HepG2 (cell line): ENCODE measurements around the gene CAMK2A. TPM values are rescaled to one million over a fixed set of nuclear protein-coding genes. Genes with fewer than 3 reads are reported as not detected.
A peak's percentile ranks its signal among the peaks of the same experiment; 100 is the strongest.

Experiments
- ARID2 ChIP-seq: sonication (generic); formaldehyde crosslinking; IDR thresholded peaks from 2 replicates; pipeline ENCODE4 v1.8.1; 2022; ENCODE audit warnings: mild to moderate bottlenecking, missing genetic modification reagents, borderline replicate concordance
- GABPA ChIP-seq, 2 experiments: IDR thresholded peaks; 2 replicates each; pipeline ENCODE4 v1.6.1; 2011 to 2016; ENCODE audit warnings: low read depth in 2 of 2, low read length in 1 of 2, missing biosample characterization in 1 of 2, missing genetic modification characterization in 1 of 2
- KDM2A ChIP-seq: sonication (generic); formaldehyde crosslinking; IDR thresholded peaks from 2 replicates; pipeline ENCODE4 v1.4.0; 2020; ENCODE audit warnings: low read depth, missing genetic modification reagents, borderline replicate concordance
- KDM5B ChIP-seq: sonication (generic); formaldehyde crosslinking; IDR thresholded peaks from 2 replicates; pipeline ENCODE4 v1.4.0; 2020; ENCODE audit warnings: missing genetic modification reagents, mild to moderate bottlenecking, borderline replicate concordance
- NFE2L1 ChIP-seq: sonication (generic); formaldehyde crosslinking; IDR thresholded peaks from 2 replicates; pipeline ENCODE4 v1.4.0; 2020; ENCODE audit warnings: missing genetic modification reagents, mild to moderate bottlenecking, borderline replicate concordance
- NFRKB ChIP-seq: fragments of 450-650 bp; IDR thresholded peaks from 2 replicates; pipeline ENCODE4 v1.6.1; 2017
- NR2F6 ChIP-seq, 2 experiments: IDR thresholded peaks; 2 replicates each; pipeline ENCODE4 v1.6.1; 2016; ENCODE audit warnings: antibody characterized with exemption in 1 of 2, mild to moderate bottlenecking in 1 of 2
- NRL ChIP-seq: sonication (generic); formaldehyde crosslinking; IDR thresholded peaks from 2 replicates; pipeline ENCODE4 v1.5.0; 2020; ENCODE audit warnings: missing genetic modification reagents, mild to moderate bottlenecking, moderate library complexity, borderline replicate concordance
- PHF5A ChIP-seq: IDR thresholded peaks from one replicate; pipeline ENCODE4 v1.6.1; 2018; ENCODE audit warnings: low read depth, missing genetic modification reagents; ENCODE audit not compliant: unreplicated experiment
- PITX1 ChIP-seq: sonication (generic); formaldehyde crosslinking; IDR thresholded peaks from 2 replicates; pipeline ENCODE4 v1.5.1; 2020; ENCODE audit warnings: mild to moderate bottlenecking, missing genetic modification reagents
- POGK ChIP-seq: sonication (generic); formaldehyde crosslinking; conservative IDR thresholded peaks from 2 replicates; pipeline ENCODE4 v1.8.0; 2022; ENCODE audit warnings: mild to moderate bottlenecking, moderate library complexity, missing genetic modification reagents
- RAD21 ChIP-seq: fragments of 450-650 bp; formaldehyde crosslinking; IDR thresholded peaks from 2 replicates; pipeline ENCODE4 v1.5.0; 2020; ENCODE audit warnings: mild to moderate bottlenecking
- RBAK ChIP-seq: sonication (generic); formaldehyde crosslinking; IDR thresholded peaks from 2 replicates; pipeline ENCODE4 v1.5.1; 2020; ENCODE audit warnings: mild to moderate bottlenecking, missing genetic modification reagents
- SALL1 ChIP-seq: sonication (generic); formaldehyde crosslinking; IDR thresholded peaks from 2 replicates; pipeline ENCODE4 v1.8.0; 2022; ENCODE audit warnings: mild to moderate bottlenecking, missing genetic modification reagents
- SIN3A ChIP-seq: IDR thresholded peaks from 2 replicates; pipeline ENCODE4 v1.6.1; 2011; ENCODE audit warnings: low read depth, mild to moderate bottlenecking, control low read depth, low read length, borderline replicate concordance
- SMC3 ChIP-seq: IDR thresholded peaks from 2 replicates; pipeline ENCODE4 v1.6.1; 2011; ENCODE audit warnings: low read length, improper control_type of control experiment
- SNAI1 ChIP-seq: sonication (generic); formaldehyde crosslinking; IDR thresholded peaks from 2 replicates; pipeline ENCODE4 v1.5.0; 2020; ENCODE audit warnings: mild to moderate bottlenecking, missing genetic modification reagents, borderline replicate concordance
- SOX5 ChIP-seq: IDR thresholded peaks from 2 replicates; pipeline ENCODE4 v1.6.1; 2016; ENCODE audit warnings: borderline replicate concordance
- STAG1 ChIP-seq: sonication (generic); formaldehyde crosslinking; IDR thresholded peaks from 2 replicates; pipeline ENCODE4 v1.4.0; 2020; ENCODE audit warnings: missing genetic modification reagents
- THAP11 ChIP-seq: IDR thresholded peaks from 2 replicates; pipeline ENCODE4 v1.6.1; 2016; ENCODE audit warnings: missing biosample characterization, missing genetic modification reagents
- XRCC5 ChIP-seq: fragments of 200-400 bp; formaldehyde crosslinking; optimal IDR thresholded peaks from 2 replicates; pipeline ENCODE3; 2017; ENCODE audit warnings: mild to moderate bottlenecking, low read length
- ZFP37 ChIP-seq: sonication (generic); formaldehyde crosslinking; IDR thresholded peaks from 2 replicates; pipeline ENCODE4 v1.4.0; 2020; ENCODE audit warnings: missing genetic modification reagents, borderline replicate concordance
- ZNF235 ChIP-seq: sonication (generic); formaldehyde crosslinking; IDR thresholded peaks from 2 replicates; pipeline ENCODE4 v1.8.1; 2023; ENCODE audit warnings: mild to moderate bottlenecking, missing genetic modification reagents, borderline replicate concordance
- polyA plus RNA-seq, 8 experiments: library from polyadenylated mRNA; depleted of rRNA in 3 of 8; stranded (reverse) in 7 of 8; unstranded in 1 of 8; fragments of >200 nt; fragmentation: Illumina TruSeq in 4 of 8; extraction: Trizol in 4 of 8; gene quantifications; 2 replicates each; pipeline versions ENCODE4 v1.2.1 to v1.2.3, GENCODE V29; 2011 to 2016; ENCODE audit warnings: low read depth in 4 of 8, missing spikeins in 1 of 8, mixed read lengths in 1 of 8; ENCODE audit not compliant: insufficient read depth in 1 of 8
- total RNA-seq, 5 experiments: library from RNA; depleted of rRNA; stranded (reverse); fragments of >200 nt; fragmentation: Illumina TruSeq; extraction: Trizol; gene quantifications; 2 replicates each; pipeline ENCODE4 v1.2.3, GENCODE V29; 2016; ENCODE audit warnings: low read depth in 1 of 5
- TF ChIP-seq, protein P1 (sequence below): IDR thresholded peaks from 2 replicates; pipeline ENCODE4 v1.6.1; 2016; ENCODE audit warnings: low read depth, control low read depth
- TF ChIP-seq, protein P2 (sequence below): sonication (generic); formaldehyde crosslinking; IDR thresholded peaks from 2 replicates; pipeline ENCODE4 v1.8.0; 2022; ENCODE audit warnings: low read depth, missing genetic modification reagents

Gene CAMK2A
- total and polyA plus RNA-seq, 2 of the 13 experiments (the other 11 are each of a cell fraction or from before 2014, with no cell fraction given): 0.11 TPM; not detected in 1

DNA sequence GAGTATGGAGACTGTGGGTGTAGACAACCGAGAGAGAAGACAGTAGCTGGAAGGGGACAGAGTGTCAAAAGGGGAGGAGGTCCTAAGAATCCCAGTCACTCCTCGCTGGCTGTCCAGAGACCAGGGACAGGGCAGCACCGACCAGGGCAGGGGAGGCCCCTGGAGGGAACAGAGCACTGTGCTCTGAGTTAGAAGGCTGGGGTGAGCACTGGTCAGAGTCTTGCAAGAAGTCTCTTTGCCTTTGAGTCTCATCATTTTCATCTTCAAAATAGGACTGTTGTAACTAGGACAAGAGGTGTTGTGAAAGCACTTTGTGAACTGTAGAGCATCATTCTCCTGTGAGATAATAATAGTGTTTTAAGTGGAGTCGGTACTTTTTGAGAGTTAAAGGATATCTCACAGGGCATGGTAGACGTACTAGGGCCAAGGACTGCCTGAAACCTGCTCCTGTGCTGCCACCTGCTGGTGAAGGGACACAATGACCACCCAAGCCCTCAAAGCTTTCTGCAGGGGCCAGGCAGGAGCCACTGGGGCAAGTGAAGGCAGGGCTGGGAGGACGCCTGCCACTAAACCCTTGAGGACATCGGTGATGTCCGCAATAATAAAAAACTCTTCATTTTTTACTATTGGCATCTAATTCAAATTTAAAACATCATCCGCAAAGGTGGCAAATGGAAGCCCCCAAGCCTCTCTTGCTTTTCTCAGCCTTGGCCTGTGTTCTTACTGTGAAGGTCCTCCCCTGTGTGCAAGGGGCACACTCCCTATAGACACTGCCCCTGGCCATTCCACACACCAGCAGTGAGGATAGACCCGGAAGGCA, 71.5 kb downstream of the CAMK2A start (continued):
- TF ChIP-seq NR2F6 (IDR thresholded peaks at IDR 0.05) (peak; percentile 20; the same call in 1 of the 2 replicates), NR2F6 (CRISPR knock-in tag; IDR thresholded peaks at IDR 0.05) (peak; percentile 62; the same call in 1 of the 2 replicates), SNAI1 (CRISPR knock-in tag) (no peak), ZFP37 (CRISPR knock-in tag) (no peak), STAG1 (CRISPR knock-in tag) (peak; percentile 95), POGK (CRISPR knock-in tag) (0 out of 2 replicates have a peak, but pooled peaks have one; percentile 25), SALL1 (CRISPR knock-in tag) (0 out of 2 replicates have a peak, but pooled peaks have one; percentile 30), NFE2L1 (CRISPR knock-in tag) (no peak), SMC3 (peak; percentile 92), KDM2A (peak; percentile 39; the same call in 1 of the 2 replicates), NFRKB (no peak), KDM5B (0 out of 2 replicates have a peak, but pooled peaks have one; percentile 28), ARID2 (CRISPR knock-in tag) (no peak), RBAK (CRISPR knock-in tag) (no peak), XRCC5 (peak; percentile 14), SOX5 (CRISPR knock-in tag) (0 out of 2 replicates have a peak, but pooled peaks have one; percentile 34), PHF5A (CRISPR knock-in tag) (no peak), SIN3A (no peak), RAD21 (CRISPR knock-in tag) (peak; percentile 92), GABPA (IDR thresholded peaks at IDR 0.05; ENCODE audit: low read depth, low read length) (no peak), GABPA (CRISPR knock-in tag; IDR thresholded peaks at IDR 0.05; ENCODE audit: low read depth) (no peak), PITX1 (CRISPR knock-in tag) (peak; percentile 49; the same call in 1 of the 2 replicates), THAP11 (CRISPR knock-in tag) (peak; percentile 42; the same call in 1 of the 2 replicates), NRL (CRISPR knock-in tag) (no peak), ZNF235 (CRISPR knock-in tag) (no peak)
- TF ChIP-seq, protein P1, sequence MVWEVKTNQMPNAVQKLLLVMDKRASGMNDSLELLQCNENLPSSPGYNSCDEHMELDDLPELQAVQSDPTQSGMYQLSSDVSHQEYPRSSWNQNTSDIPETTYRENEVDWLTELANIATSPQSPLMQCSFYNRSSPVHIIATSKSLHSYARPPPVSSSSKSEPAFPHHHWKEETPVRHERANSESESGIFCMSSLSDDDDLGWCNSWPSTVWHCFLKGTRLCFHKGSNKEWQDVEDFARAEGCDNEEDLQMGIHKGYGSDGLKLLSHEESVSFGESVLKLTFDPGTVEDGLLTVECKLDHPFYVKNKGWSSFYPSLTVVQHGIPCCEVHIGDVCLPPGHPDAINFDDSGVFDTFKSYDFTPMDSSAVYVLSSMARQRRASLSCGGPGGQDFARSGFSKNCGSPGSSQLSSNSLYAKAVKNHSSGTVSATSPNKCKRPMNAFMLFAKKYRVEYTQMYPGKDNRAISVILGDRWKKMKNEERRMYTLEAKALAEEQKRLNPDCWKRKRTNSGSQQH: no peak
- TF ChIP-seq, protein P2, sequence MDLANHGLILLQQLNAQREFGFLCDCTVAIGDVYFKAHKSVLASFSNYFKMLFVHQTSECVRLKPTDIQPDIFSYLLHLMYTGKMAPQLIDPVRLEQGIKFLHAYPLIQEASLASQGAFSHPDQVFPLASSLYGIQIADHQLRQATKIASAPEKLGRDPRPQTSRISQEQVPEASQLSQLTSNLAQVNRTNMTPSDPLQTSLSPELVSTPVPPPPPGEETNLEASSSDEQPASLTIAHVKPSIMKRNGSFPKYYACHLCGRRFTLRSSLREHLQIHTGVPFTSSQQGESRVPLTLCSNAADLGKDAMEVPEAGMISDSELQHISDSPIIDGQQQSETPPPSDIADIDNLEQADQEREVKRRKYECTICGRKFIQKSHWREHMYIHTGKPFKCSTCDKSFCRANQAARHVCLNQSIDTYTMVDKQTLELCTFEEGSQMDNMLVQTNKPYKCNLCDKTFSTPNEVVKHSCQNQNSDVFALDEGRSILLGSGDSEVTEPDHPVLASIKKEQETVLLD: no peak
